ENCODE data around the gene PLAAT1.

GRCh38 chr3:193211173-193211572 lies 29.8 kb upstream of the PLAAT1 start:
- TF ChIP-seq CTCF (IDR thresholded peaks at IDR 0.05) (no peak), POLR2A (IDR thresholded peaks at IDR 0.05) (no peak)

All from thyroid gland (tissue), 4 donors.